Prostate gland (tissue), 2 donors: Measurements from ENCODE around the gene C20orf144. TPM values are rescaled to one million over a fixed set of nuclear protein-coding genes. Genes with fewer than 3 reads are reported as not detected.
"Not testable (repeated sequence)": the region's sequence is repeated elsewhere in the genome, so short reads cannot be mapped to it uniquely, and the experiment has no call there.

ENCODE experiments used
- DNase-seq: peaks from one replicate; pipeline ENCODE4 v3.0.0-alpha.2; 2019; ENCODE audit warnings: low spot score
- H3K27ac ChIP-seq, 2 donors: fragments of 200-600 bp; sonication (generic); 2 replicates each; pipeline ENCODE4 v1.5.1; 2017 to 2019
- H3K27me3 ChIP-seq: fragments of 200-600 bp; sonication (generic); replicated peaks from 2 replicates; pipeline ENCODE4 v1.5.1; 2019; ENCODE audit not compliant: insufficient read depth
- H3K36me3 ChIP-seq, 2 donors: fragments of 200-600 bp; sonication (generic); 1 replicate in 1 of 2; 2 replicates in 1 of 2; pipeline versions ENCODE4 v1.5.1 to v1.8.1; 2017 to 2019
- H3K4me1 ChIP-seq: fragments of 200-600 bp; sonication (generic); replicated peaks from 2 replicates; pipeline ENCODE4 v1.5.1; 2019
- H3K4me3 ChIP-seq, 2 donors: fragments of 200-600 bp; sonication (generic); 2 replicates each; pipeline ENCODE4 v1.5.1; 2017 to 2019
- H3K9me3 ChIP-seq: fragments of 200-600 bp; sonication (generic); 2 replicates; pipeline ENCODE4 v1.5.1; 2017
- POLR2A ChIP-seq: fragments of 450-650 bp; IDR thresholded peaks from one replicate; pipeline ENCODE4 v1.6.1; 2016; ENCODE audit warnings: antibody characterized with exemption, mild to moderate bottlenecking
- POLR2AphosphoS5 ChIP-seq: sonication (generic); formaldehyde crosslinking; IDR thresholded peaks from one replicate; pipeline ENCODE4 v1.6.1; 2017; ENCODE audit warnings: antibody characterized with exemption
- WGBS: methylation state at CpG from one replicate; pipeline ENCODE4 v1.1.5; 2018; 5-methylcytosine and 5-hydroxymethylcytosine counted together
- intact Hi-C: fragments of 100-400 bp; cut with DNase I; formaldehyde crosslinking; loops from one replicate; pipeline ENCODE4 v1.14.2; 2022
- total RNA-seq, 2 donors: library from RNA; depleted of rRNA; stranded (reverse); fragments of >200 nt; gene quantifications; one replicate each; pipeline ENCODE4 v1.1.0, GENCODE V29; 2016
- TF ChIP-seq, protein P1 (sequence below), 4 experiments: fragments of 200-600 bp in 2 of 4; fragments of 450-650 bp in 2 of 4; sonication (generic) in 2 of 4; IDR thresholded peaks; 1 replicate in 3 of 4; 2 replicates in 1 of 4; pipeline ENCODE4 v1.5.1; 2016 to 2019; ENCODE audit warnings: antibody characterized with exemption in 4 of 4, mild to moderate bottlenecking in 2 of 4, moderate library complexity in 2 of 4

The C20orf144 gene
- total RNA-seq, 2 donors from 2014 or later = 0.14 to 0.91 TPM

DNA sequence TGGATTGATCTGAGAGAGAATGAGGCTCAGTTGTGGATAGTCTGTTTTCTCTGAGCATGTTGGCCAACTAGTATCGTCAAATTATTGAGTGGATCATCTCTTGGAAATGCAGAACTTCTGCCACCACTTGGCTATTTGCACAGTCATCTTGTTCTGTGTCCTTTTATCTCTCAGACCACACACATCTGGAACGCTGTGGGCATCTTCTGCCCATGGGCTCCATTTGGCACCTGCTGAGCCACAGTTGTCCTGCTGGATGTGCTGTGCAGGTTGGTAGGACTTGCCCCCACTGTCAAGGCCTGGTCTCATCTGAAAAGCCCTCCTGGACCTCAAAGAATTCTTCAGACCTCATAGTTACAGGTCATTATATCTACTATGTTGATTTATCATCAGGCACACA lies 16.7 kb upstream of the C20orf144 start:
- Histone ChIP-seq H3K9me3 (no peaks in the 10 kb centered on the region), H3K36me3 (peaks cover 0 to 7% of the 10 kb centered on the region in 2 donors), H3K27me3 (no peaks in the 10 kb centered on the region), H3K4me3 (no peak overlapping the region), H3K27ac (peak overlapping the region; percentile 79 to 87), H3K4me1 (peaks cover 46% of the 10 kb centered on the region)
- intact Hi-C loops = no loop called here
- whole genome bisulfite sequencing = 38% methylated on average over 2 of the region's 2 CpGs
- TF ChIP-seq POLR2A (no peak), POLR2AphosphoS5 (no peak)
- TF ChIP-seq, protein P1, sequence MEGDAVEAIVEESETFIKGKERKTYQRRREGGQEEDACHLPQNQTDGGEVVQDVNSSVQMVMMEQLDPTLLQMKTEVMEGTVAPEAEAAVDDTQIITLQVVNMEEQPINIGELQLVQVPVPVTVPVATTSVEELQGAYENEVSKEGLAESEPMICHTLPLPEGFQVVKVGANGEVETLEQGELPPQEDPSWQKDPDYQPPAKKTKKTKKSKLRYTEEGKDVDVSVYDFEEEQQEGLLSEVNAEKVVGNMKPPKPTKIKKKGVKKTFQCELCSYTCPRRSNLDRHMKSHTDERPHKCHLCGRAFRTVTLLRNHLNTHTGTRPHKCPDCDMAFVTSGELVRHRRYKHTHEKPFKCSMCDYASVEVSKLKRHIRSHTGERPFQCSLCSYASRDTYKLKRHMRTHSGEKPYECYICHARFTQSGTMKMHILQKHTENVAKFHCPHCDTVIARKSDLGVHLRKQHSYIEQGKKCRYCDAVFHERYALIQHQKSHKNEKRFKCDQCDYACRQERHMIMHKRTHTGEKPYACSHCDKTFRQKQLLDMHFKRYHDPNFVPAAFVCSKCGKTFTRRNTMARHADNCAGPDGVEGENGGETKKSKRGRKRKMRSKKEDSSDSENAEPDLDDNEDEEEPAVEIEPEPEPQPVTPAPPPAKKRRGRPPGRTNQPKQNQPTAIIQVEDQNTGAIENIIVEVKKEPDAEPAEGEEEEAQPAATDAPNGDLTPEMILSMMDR (IDR thresholded peaks at IDR 0.05) = no peak
- no peak for DNase-seq

DNA sequence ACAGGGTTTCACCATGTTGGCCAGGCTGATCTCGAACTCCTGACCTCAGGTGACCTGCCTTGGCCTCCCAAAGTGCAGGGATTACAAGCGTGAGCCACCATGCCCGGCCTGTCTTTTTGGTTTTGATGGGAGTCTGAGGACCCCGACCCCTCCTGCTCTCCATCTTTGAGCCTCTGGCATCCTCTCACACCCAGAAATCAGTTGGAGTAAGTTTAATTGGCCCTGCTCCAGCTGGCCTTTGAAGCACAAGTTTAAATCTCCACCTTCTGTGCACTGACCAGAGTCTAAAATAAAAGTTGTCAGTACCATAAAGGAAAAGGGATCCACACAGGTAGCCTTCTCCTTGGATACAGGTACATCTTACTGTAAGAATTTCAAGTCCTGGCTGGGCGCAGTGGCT lies 15.9 kb upstream of the C20orf144 start:
- WGBS = 94% methylated on average over 5 of the region's 5 CpGs
- Histone ChIP-seq H3K9me3 (no peaks in the 10 kb centered on the region), H3K36me3 (peaks cover 0 to 7% of the 10 kb centered on the region in 2 donors), H3K4me1 (peaks cover 52% of the 10 kb centered on the region), H3K27ac (peak overlapping the region; percentile 79 to 87), H3K27me3 (no peaks in the 10 kb centered on the region), H3K4me3 (no peak overlapping the region)
- DNase-seq = no peak
- intact Hi-C loops = no loop called here
- TF ChIP-seq, protein P1 (IDR thresholded peaks at IDR 0.05) = no peak
- TF ChIP-seq POLR2A = no peak
- TF ChIP-seq POLR2AphosphoS5 = no peak

DNA sequence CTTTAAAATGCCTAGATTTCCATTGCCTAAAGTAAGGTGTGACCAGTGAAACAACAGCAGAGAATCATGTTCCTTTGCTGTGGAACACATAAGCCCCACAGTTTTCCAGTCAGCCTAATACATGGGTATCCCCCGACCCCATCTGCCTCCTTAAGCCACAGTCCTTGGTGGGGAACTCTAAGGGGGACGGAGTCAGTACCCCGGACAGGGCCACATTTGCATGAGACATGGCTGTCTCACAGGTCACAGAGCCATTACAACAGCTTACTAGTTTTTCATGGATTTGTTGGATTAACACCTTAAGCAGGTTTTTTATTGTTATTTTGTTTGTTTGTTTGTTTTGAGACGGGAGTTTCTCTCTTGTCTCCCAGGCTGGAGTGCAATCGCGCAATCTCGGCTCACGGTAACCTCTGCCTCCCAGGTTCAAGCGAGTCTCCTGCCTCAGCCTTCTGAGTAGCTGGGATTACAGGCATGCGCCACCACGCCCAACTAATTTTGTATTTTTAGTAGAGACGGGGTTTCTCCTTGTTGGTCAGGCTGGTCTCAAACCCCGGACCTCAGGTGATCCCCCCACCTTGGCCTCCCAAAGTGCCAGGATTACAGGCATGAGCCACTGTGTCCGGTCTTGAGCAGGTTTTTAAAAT lies 15.0 kb upstream of the C20orf144 start:
- peak overlapping the region in 1 of 2 donors; percentile 16 for H3K4me3 ChIP-seq
- H3K27me3 ChIP-seq = not testable (repeated sequence)
- H3K27ac ChIP-seq = peak overlapping the region; percentile 79 to 87

DNA sequence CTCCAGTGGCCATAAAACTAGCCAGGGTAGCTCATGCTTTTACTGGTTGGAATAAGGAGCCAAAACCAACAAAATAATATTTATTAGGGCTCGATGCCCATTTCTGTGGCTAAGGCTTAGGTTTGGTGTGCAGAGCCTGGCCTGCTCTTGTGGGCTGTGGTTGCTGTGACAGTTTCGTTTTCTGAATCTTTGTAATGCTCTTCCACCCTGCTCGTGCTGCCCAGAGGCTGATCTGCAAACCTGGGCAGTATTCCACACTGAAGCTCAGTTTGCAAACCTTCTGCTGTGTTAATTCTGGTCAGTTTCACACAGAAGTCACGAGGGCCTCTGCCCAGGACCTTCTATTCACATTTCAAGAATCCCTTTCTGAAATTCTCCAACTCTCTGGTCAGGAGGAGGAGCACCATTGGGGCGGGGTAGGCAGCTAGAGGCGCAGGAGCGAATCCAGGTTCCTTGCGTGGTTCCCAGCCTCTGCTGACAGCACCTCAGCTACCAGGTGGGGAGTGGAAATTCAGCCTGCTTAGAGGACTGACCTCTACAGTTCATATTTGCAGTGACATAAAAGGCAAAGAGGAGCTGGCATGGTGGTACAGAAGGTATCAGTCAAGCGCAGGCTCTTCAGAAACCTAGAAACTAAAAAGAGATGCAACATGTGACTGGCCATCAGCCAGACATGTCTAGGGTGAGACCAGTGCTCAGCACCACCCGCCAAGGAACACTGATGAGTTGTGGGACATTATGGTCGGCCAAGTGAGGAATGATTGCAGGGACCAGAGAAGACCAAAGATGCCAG lies 14.3 kb upstream of the C20orf144 start:
- DNase-seq = peak; percentile 78
- TF ChIP-seq, protein P1 (IDR thresholded peaks at IDR 0.05) = peak in 1 of 4 experiments; percentile 4
- TF ChIP-seq POLR2AphosphoS5 = peak; percentile 88
- no peak for TF ChIP-seq POLR2A
- WGBS = 24% methylated on average over 11 of the region's 11 CpGs

More for the DNA sequence above, 15.0 kb upstream of the C20orf144 start:
- peaks cover 60% of the 10 kb centered on the region for H3K4me1 ChIP-seq
- intact Hi-C loops, H3K9me3 ChIP-seq, DNase-seq, H3K36me3 ChIP-seq: not testable (repeated sequence)
- 49% methylated on average over 14 of the region's 14 CpGs for WGBS

DNA sequence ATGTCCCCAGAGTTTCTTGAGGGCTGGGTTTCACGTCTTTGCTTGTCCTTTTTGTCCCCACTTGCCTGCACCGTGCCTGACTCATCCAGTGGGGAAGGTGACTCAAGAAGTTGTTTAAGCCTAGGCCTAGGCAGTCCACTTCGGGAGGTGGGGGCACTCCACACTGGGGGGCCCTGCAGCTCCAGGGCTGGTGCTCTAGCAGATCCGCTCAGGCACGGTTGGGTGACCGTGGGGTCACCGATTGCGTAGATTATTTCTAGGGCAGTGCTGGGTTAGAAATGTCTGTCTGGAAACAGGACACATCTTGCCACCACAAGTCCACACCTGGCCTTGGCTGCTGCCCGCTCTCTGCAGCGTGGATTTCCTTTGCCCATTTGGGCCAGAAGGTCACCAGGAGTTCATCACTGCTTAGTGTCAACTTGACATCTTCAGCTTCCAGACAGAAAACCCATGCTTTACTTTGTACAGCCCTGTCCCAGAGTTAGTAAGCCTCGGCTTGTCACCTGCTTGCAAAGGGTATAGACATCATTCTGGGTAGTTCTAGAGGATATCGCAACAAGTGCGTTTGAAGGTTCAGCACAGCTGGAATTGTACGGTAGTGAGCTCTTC lies 13.6 kb upstream of the C20orf144 start:
- Histone ChIP-seq H3K9me3 (no peaks in the 10 kb centered on the region), H3K4me1 (peaks cover 60% of the 10 kb centered on the region), H3K27ac (peak overlapping the region; percentile 79 to 87), H3K4me3 (peak overlapping the region in 1 of 2 donors; percentile 16), H3K36me3 (peaks cover 0 to 7% of the 10 kb centered on the region in 2 donors), H3K27me3 (no peaks in the 10 kb centered on the region)
- DNase-seq = no peak
- 54% methylated on average over 14 of the region's 14 CpGs for WGBS
- TF ChIP-seq, protein P1 (IDR thresholded peaks at IDR 0.05) = no peak
- TF ChIP-seq POLR2A (no peak), POLR2AphosphoS5 (no peak)
- intact Hi-C loops = no loop called here

More for the DNA sequence above, 14.3 kb upstream of the C20orf144 start:
- Histone ChIP-seq H3K27me3 (no peaks in the 10 kb centered on the region), H3K36me3 (peaks cover 0 to 7% of the 10 kb centered on the region in 2 donors), H3K27ac (peak overlapping the region; percentile 79 to 87), H3K4me3 (peak overlapping the region; percentile 2 to 16), H3K4me1 (peaks cover 60% of the 10 kb centered on the region), H3K9me3 (no peaks in the 10 kb centered on the region)
- intact Hi-C loops = no loop called here
